Measurements from ENCODE around the gene CMTR2.

The CMTR2 gene

GRCh38 chr16:71337631-71338030, 48.4 kb upstream of the CMTR2 start:
- Histone ChIP-seq H3K27ac (replicated peaks) (no peak overlapping the region), H3K4me3 (replicated peaks; ENCODE audit: insufficient read depth, low read length) (no peak overlapping the region)

DNA sequence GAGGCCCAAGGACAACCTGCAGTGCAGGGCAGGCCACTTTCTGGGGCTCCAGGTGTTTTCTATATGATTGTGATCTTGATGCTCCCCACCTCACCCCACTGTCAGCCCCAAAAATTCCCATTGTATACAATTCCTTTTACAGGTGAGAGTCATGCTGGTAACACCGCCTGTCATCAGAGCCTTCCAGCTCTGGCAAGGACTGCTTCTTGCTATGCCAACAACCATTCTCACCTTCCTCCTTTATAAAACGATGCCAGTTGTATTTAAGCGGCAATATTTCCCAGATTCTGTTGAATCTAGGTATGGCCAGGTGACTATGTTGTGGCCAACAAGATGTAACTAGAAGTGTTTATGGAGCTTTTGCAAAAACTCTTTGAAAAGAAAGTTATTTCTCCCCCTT, 38.9 kb upstream of the CMTR2 start:
- no peak overlapping the region for H3K27ac ChIP-seq (replicated peaks)
- TF ChIP-seq SPI1 (IDR thresholded peaks at IDR 0.05; ENCODE audit: borderline replicate concordance, low read depth) (no peak), GABPA (IDR thresholded peaks at IDR 0.05; ENCODE audit: low read depth) (no peak), POLR2AphosphoS5 (IDR thresholded peaks at IDR 0.05; ENCODE audit: low read depth) (no peak)
- TF ChIP-seq, protein P1, sequence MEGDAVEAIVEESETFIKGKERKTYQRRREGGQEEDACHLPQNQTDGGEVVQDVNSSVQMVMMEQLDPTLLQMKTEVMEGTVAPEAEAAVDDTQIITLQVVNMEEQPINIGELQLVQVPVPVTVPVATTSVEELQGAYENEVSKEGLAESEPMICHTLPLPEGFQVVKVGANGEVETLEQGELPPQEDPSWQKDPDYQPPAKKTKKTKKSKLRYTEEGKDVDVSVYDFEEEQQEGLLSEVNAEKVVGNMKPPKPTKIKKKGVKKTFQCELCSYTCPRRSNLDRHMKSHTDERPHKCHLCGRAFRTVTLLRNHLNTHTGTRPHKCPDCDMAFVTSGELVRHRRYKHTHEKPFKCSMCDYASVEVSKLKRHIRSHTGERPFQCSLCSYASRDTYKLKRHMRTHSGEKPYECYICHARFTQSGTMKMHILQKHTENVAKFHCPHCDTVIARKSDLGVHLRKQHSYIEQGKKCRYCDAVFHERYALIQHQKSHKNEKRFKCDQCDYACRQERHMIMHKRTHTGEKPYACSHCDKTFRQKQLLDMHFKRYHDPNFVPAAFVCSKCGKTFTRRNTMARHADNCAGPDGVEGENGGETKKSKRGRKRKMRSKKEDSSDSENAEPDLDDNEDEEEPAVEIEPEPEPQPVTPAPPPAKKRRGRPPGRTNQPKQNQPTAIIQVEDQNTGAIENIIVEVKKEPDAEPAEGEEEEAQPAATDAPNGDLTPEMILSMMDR (IDR thresholded peaks at IDR 0.05; ENCODE audit: insufficient read depth, low read length): no peak
- TF ChIP-seq, protein P2, sequence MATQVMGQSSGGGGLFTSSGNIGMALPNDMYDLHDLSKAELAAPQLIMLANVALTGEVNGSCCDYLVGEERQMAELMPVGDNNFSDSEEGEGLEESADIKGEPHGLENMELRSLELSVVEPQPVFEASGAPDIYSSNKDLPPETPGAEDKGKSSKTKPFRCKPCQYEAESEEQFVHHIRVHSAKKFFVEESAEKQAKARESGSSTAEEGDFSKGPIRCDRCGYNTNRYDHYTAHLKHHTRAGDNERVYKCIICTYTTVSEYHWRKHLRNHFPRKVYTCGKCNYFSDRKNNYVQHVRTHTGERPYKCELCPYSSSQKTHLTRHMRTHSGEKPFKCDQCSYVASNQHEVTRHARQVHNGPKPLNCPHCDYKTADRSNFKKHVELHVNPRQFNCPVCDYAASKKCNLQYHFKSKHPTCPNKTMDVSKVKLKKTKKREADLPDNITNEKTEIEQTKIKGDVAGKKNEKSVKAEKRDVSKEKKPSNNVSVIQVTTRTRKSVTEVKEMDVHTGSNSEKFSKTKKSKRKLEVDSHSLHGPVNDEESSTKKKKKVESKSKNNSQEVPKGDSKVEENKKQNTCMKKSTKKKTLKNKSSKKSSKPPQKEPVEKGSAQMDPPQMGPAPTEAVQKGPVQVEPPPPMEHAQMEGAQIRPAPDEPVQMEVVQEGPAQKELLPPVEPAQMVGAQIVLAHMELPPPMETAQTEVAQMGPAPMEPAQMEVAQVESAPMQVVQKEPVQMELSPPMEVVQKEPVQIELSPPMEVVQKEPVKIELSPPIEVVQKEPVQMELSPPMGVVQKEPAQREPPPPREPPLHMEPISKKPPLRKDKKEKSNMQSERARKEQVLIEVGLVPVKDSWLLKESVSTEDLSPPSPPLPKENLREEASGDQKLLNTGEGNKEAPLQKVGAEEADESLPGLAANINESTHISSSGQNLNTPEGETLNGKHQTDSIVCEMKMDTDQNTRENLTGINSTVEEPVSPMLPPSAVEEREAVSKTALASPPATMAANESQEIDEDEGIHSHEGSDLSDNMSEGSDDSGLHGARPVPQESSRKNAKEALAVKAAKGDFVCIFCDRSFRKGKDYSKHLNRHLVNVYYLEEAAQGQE (IDR thresholded peaks at IDR 0.05; ENCODE audit: insufficient replicate concordance, low read depth): no peak
- no peak for DNase-seq (ENCODE audit: low read depth in 1 of 2, low spot score in 1 of 2)
- H3K27me3 ChIP-seq (ENCODE audit: insufficient read depth, poor library complexity, severe bottlenecking): no peaks in the 10 kb centered on the region
- H3K4me3 ChIP-seq (replicated peaks; ENCODE audit: insufficient read depth, low read length): no peak overlapping the region

More at GRCh38 chr16:71337631-71338030, 48.4 kb upstream of the CMTR2 start:
- no peak for DNase-seq (ENCODE audit: low read depth in 1 of 2, low spot score in 1 of 2)
- TF ChIP-seq, protein P1 (IDR thresholded peaks at IDR 0.05; ENCODE audit: insufficient read depth, low read length): no peak
- TF ChIP-seq GABPA (IDR thresholded peaks at IDR 0.05; ENCODE audit: low read depth): no peak
- TF ChIP-seq, protein P2 (IDR thresholded peaks at IDR 0.05; ENCODE audit: insufficient replicate concordance, low read depth): no peak
- no peak for TF ChIP-seq POLR2AphosphoS5 (IDR thresholded peaks at IDR 0.05; ENCODE audit: low read depth)
- no peak for TF ChIP-seq SPI1 (IDR thresholded peaks at IDR 0.05; ENCODE audit: borderline replicate concordance, low read depth)
- peaks cover 5% of the 10 kb centered on the region for H3K27me3 ChIP-seq (ENCODE audit: insufficient read depth, poor library complexity, severe bottlenecking)

DNA sequence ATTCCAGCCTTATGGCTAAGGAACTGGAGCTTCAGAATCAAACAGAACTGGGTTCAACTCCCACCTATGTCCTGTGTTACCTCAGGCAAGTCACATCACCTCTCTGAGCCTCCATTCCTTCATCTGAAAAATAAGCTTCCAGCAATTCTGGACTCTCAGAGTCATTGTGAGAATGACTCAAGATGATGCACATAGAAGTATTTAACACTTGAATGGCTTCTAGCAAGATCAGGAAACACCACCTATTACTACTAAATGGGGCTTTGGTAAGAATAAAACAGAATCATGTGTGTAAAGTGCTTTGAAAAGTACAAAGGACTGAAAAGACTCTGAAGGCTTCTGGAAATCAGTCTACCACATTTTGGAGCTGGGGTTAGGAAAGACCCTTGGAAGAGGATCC, 38.5 kb upstream of the CMTR2 start:
- H3K27me3 ChIP-seq (ENCODE audit: insufficient read depth, poor library complexity, severe bottlenecking): no peaks in the 10 kb centered on the region
- H3K4me3 ChIP-seq (replicated peaks; ENCODE audit: insufficient read depth, low read length): no peak overlapping the region
- TF ChIP-seq POLR2AphosphoS5 (IDR thresholded peaks at IDR 0.05; ENCODE audit: low read depth): no peak
- TF ChIP-seq, protein P1 (IDR thresholded peaks at IDR 0.05; ENCODE audit: insufficient read depth, low read length): no peak
- TF ChIP-seq, protein P2 (IDR thresholded peaks at IDR 0.05; ENCODE audit: insufficient replicate concordance, low read depth): no peak
- no peak for TF ChIP-seq SPI1 (IDR thresholded peaks at IDR 0.05; ENCODE audit: borderline replicate concordance, low read depth)
- no peak for TF ChIP-seq GABPA (IDR thresholded peaks at IDR 0.05; ENCODE audit: low read depth)
- no peak for DNase-seq (ENCODE audit: low read depth in 1 of 2, low spot score in 1 of 2)
- H3K27ac ChIP-seq (replicated peaks): no peak overlapping the region
